HG02571 (cell line): ENCODE results near the gene OR6S1.
"Not testable (repeated sequence)": the region's sequence is repeated elsewhere in the genome, so short reads cannot be mapped to it uniquely, and the experiment has no call there.

Experiments
- ATAC-seq: cut with Tn5 transposase; IDR thresholded peaks from one replicate; pipeline ENCODE4 v1.9.1; 2021; ENCODE audit warnings: mild to moderate bottlenecking, moderate library complexity; ENCODE audit not compliant: unreplicated experiment

OR6S1 gene

GRCh38 chr14:20631880-20632389 lies 9.6 kb downstream of the OR6S1 start:
- no peak for ATAC-seq

GRCh38 chr14:20631023-20631879 lies 10.2 kb downstream of the OR6S1 start:
- no peak for ATAC-seq

GRCh38 chr14:20630340-20631022 lies 11.0 kb downstream of the OR6S1 start:
- no peak for ATAC-seq

- no peak for ATAC-seq
These were observed 13.2 kb downstream of the OR6S1 start for GRCh38 chr14:20628063-20628854.

- no peak for ATAC-seq
These were observed 14.0 kb downstream of the OR6S1 start for GRCh38 chr14:20627346-20628027.

- no peak for ATAC-seq
These were observed 15.2 kb downstream of the OR6S1 start for GRCh38 chr14:20626274-20626673.

- no peak for ATAC-seq
These were observed 16.9 kb downstream of the OR6S1 start for GRCh38 chr14:20624495-20625070.

- ATAC-seq, result no peak
These were observed 17.7 kb downstream of the OR6S1 start for GRCh38 chr14:20623798-20624197.

GRCh38 chr14:20622816-20623291 lies 18.6 kb downstream of the OR6S1 start:
- ATAC-seq, result no peak

GRCh38 chr14:20620798-20621478 lies 20.6 kb downstream of the OR6S1 start:
- no peak for ATAC-seq

GRCh38 chr14:20619688-20620087 lies 21.8 kb downstream of the OR6S1 start:
- not testable (repeated sequence) for ATAC-seq

- ATAC-seq, result no peak
These were observed 23.2 kb downstream of the OR6S1 start for GRCh38 chr14:20618271-20618749.

- ATAC-seq, result peak; percentile 21
These were observed 24.1 kb downstream of the OR6S1 start for GRCh38 chr14:20617138-20618003.

GRCh38 chr14:20615996-20616395 lies 25.5 kb downstream of the OR6S1 start:
- no peak for ATAC-seq

- no peak for ATAC-seq
These were observed 27.3 kb downstream of the OR6S1 start for GRCh38 chr14:20614038-20614840.

- peak; percentile 68 for ATAC-seq
These were observed 28.1 kb downstream of the OR6S1 start for GRCh38 chr14:20613094-20614037.
